GM19023 (cell line): ENCODE results near the gene CCNO.

Source experiments
- ATAC-seq: cut with Tn5 transposase; IDR thresholded peaks from one replicate; pipeline ENCODE4 v1.9.1; 2021; ENCODE audit warnings: mild to moderate bottlenecking, moderate library complexity; ENCODE audit not compliant: unreplicated experiment

CCNO gene, protein sequence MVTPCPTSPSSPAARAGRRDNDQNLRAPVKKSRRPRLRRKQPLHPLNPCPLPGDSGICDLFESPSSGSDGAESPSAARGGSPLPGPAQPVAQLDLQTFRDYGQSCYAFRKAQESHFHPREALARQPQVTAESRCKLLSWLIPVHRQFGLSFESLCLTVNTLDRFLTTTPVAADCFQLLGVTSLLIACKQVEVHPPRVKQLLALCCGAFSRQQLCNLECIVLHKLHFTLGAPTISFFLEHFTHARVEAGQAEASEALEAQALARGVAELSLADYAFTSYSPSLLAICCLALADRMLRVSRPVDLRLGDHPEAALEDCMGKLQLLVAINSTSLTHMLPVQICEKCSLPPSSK

DNA sequence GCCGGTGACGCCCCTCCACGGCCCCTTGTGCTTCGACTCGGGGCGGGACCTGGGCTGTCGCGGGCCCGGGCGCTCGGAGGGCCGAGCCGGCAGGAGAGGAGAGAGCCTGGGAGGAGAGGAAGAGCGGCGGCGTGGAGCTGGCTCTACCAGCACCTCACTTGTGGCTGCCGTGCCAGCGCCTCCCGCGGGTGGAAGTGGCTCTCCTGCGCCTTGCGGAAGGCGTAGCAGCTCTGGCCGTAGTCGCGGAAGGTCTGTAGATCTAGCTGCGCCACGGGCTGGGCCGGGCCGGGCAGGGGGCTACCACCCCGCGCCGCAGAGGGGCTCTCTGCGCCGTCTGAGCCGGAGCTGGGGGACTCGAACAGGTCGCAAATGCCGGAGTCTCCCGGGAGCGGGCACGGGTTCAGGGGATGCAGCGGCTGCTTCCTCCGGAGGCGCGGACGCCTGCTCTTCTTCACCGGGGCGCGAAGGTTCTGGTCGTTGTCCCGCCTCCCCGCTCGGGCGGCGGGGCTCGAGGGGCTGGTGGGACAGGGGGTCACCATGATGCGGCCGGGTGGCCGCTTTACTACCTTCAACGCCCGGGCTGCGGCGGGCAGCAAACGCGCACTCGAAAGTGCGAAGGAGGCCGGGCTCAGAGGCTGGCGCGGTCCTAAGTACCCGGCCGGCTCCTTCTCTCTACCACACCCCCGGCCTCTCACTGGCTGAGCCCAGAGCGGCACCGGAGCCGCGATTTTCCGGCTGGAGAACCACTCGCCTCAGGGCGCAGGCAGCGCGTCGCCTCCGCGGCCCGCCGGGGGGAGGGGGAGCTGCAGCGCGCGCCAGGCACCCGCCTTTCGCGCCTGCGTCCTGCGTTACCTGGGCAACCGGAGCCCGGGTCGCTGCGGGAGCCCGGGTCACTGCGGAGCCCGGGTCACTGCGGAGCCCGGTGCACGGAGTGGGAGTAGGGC, at the start of gene CCNO:
TSS of gene CCNO (minus strand) at position 624 of the 944 bp plus-strand sequence. CDS start at position 539, 85 bp downstream.
- peak; percentile 60 for ATAC-seq

DNA sequence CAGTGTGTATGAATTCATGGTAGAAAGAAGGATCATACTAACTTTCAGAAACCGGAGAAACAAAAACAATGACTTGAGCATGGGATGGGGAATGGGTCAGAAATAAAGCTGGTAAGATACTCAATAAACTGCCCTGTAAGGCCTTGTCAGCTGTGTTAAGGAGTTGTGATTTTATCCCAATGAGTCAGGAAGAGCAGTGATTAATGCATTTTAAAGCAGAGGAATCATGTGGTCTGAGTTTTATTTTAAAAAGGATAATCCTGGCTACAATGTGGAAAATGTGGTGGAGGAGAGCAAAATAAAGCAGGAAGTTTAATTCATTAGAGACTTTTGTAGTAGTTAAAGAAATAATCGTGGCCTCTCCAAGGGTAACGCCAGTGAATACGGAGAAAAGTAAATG, 45.4 kb upstream of the CCNO start:
- ATAC-seq = no peak

DNA sequence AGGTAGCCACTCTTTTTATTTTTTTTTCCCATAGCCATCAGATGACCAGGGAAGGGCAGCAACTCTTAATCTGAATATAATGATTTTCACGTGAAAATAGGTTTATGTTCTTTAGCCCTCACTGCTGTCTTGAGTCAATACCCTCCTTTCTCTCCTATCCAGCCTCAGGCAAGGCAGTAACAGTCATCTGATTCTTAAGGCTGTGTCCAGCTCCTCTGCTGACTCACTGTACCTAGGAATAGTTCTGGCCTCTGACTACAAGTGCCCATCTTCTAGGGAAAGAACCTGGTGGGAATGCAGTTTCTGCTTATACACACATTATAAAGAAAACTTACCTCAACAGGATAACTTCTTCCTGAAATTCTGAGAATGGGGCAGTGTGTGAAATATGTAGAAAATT, 43.4 kb upstream of the CCNO start:
- no peak for ATAC-seq

DNA sequence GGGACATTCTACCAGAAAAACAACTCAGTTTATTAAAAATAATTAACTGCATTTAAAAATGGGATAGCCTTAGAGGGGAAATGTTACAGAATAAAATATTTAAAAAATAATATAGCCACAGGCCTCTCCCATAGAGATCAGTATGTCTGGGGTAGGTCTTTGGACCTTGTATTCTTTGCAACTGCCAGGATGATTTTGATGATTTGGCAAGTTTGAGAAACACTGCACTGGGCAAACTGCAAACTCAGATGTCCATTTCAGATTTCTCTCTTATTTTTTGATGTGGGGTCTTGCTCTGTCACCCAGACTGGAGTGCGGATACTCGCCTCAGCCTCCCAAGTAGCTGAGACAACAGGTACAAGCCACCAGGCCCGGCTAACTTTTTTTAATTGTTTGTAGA, 24.9 kb upstream of the CCNO start:
- no peak for ATAC-seq

DNA sequence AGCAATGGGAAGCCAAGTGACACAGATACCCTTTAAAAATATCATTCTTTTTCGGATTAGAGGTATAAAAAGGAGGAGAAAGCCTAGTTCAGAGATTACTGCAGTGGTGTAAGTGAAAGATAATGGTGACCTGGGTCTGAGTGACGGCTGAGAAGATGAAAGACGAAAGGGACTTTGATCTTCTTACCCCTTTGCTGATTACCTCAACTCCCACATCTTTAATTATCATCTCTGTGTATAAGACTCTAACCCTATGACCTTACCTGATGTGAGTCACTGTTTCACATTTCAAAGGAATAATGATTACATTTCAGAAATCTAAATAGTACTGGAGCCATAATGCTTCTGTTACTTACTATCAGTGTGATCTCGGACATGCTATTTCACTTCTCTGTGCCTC, 21.4 kb upstream of the CCNO start:
- ATAC-seq = no peak

DNA sequence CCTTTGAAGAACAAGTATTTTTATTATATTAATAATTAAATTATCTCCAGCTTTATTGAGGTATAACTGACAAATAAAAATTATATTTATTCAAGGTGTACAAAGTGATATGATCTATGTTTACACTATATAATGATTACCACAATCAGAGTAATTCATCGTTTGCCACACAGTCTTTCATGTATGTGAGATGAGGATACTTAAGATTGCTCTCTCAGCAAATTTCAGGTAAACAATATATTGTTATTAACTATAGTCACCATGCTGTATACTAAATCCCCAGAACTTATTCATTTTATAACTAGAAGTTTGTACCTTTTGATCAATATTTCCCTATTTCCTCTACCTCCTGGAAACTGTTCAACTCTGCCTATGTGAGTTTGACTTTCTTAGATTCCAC, 16.7 kb upstream of the CCNO start:
- ATAC-seq = no peak

DNA sequence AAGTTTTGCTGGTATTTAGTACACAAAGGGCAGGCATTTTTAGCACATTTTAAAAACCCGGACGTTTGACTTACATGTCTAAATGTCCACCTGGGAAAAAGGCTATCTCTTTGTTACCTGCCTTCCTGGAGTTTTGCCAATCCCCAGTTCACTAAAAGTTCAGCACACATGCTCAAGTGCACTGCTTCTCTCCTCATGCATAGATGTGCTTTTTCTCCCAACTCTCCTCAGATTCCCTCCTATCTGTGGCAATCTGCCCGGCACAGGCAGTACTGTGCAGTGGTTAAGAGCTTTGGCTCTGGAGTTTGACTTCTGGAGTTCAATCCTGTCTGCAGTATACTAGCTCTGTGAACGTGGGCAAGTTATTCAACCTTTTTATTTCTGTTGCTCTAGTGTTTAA, 8.3 kb upstream of the CCNO start:
- ATAC-seq = no peak

DNA sequence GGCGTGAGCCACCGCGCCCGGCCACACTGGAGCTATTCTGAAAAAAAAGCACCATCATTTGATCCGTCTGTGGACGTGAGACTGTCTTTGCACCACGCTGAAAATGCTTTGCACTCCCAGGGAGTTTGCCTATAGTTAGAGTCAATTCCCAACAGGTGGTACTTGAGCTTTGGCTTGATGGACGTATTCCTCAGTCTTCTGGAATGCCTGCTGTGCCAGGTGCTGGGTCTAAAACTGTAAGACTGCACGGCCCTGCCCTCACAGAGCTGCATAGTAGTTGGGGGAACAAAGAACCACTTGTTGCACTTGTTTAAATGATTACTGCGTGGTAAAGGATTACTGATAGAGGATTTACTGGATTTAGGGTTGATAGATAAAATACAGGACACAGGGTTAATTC, 3.4 kb upstream of the CCNO start:
- no peak for ATAC-seq

DNA sequence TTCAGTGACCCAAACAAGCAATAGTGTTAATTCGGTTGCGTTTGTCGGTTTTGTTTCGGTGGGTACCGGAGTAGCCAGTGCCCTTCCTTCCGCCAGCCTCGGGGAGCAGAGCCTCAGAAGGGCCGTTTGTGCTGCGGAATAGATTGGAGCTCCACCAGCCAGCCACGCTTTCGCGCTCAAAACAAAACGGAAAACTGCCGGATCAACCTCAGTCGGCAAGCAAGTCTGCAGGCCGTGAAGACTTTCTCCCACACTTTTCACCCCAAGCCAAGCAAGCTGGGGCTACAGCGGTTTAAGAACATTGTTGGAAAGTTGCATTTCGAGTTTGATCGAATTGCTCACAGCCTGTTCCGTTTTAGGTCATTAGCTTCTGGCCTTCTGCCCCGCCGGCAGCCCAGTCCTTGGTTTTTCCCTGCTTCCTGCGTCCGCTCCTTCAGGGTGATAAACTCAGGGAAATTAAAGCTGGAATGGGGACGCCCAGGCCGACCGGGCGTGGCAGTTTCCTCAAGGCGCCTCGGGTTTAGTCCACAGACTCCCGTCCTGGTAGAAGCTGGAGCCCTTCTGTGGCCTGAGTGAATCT, 803 bp upstream of the CCNO start:
- no peak for ATAC-seq

DNA sequence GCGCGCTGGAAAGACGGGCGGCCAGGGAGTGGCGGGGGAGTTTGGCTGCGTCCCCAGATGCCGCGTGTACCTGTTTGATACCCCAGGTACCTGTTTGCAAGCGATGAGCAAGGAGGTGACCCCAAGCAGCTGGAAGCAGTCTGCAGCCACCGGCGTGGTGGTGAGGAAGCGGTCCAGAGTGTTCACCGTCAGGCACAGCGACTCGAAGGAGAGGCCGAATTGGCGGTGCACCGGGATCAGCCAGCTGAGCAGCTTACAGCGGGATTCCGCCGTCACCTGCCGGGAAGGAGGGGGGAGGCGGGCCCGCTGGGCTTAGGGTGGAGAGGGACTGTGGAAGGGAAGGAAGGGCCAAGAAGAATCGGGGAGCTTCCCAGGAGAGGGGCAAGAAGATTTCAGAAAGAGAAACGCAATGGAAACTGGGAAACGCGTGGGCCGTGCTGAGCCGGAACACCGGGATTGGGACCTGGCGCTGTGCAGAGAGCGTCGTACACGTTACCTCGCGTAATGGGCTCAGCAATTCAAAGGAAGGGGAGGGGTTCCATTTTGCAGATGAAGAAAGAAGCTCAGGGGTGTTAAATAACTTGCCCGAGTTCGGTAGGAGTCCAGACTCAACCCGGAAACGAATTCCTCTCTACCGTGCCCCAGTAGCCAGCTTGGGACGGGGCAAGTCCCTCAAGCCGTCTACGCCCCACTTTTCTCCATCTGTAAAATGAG, 980 bp downstream of the CCNO start:
- ATAC-seq = no peak

DNA sequence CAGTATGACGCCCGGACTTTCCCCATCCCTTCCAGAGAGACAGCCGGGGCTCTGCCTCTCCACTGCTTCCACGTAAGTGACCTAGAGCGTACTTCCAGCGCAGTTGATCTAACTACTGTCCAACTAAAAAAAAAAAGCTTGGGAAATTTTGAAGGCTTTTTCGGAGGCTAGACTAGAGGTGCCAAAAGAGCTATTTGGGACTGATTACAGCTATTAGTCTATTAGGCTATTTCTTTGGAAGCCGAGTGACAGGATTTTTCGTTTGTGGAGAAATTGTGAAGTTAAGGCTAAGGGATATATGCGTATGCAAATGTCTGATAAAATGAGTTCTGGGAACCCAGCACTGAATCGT, 1.5 kb downstream of the CCNO start:
- no peak for ATAC-seq

DNA sequence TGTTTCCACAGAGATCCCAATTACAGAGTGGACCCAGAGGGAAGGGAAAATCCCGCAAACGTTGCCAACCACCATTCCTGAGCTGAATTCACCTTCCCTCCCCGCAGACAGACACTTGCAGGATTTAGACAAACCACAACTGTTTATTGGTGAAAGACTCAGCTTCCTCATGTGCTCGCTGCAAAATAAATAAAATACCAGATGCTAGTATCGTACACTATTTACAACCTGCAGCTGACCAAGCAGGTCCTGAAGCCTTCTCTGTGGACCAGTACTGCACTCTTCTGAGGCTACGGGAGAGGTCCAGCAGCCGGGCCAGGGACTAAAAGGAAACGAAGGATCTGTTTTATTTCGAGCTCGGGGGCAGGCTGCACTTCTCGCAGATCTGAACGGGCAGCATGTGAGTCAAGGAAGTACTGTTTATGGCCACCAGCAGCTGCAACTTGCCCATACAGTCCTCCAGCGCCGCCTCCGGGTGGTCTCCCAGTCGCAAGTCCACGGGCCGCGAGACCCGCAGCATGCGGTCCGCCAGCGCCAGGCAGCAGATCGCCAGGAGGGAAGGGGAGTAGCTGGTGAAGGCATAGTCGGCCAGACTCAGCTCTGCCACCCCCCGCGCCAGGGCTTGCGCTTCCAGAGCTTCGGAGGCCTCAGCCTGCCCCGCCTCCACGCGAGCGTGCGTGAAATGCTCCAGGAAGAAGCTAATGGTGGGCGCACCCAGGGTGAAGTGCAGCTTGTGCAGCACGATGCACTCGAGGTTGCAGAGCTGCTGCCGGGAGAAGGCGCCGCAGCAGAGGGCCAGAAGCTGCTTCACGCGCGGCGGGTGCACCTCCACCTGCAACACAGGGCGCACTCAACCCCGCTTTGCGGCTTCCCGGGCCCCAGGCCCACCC, 2.1 kb downstream of the CCNO start:
- ATAC-seq = no peak

DNA sequence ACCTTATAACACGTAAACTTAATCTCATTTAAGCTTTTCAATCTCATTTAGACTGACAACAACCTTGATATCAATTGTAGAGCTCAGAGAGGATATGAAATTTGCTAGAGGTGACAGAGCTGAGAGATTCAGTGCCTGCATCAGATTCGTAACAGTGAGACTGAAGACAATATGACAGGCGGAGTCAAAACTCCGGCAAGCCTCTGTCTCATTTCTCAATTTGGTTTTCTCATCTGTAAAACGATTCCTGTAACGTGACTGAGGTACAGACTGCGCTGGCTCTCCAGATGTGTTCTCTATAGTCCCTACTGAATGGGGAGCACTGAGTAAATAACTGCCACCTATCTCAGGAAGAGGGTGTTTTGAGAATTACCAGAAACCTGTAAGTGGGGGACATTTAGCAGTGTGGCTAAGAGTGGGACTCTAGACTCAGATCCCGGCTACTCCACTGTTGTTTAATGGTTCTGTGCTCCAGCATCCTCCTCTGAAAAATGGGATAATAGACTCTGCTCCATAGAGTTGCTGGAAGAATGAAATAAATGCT, 3.2 kb downstream of the CCNO start:
- ATAC-seq = no peak

DNA sequence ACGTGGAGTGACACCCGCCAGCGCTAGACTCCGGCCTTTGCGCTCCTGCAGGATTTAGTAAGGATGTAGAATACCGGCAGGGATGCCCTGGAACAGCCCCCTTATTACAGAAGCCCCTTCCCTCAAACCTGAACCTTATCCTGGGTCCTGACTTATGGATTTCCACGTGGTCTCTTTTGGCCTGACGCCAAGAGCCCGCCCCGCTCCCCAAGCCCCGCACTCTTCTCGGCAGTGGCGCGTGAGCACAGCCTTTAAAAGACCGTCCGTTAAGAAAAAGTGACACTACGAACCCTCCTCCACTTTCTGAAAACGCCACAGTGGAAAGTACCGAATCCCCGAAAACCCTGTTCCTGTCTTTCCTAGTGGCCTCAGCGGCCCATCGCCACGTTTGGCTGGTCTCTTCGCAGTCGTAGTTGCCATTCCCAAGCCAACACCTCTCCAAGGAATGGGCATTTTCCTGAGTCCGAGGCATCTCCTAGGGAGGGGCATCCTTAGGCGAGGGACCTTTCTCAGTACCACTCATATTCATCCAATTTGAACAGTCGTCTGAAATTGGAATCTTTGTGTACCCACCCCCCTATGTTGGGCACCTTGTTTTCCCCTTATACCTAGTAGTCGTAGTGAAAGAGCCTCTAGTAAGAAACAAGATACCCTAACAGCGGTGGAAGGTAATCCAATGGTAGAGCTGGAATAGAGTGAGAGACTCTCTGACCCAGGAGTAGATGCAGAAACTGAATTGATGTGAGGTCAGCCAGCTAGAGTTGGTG, 5.6 kb downstream of the CCNO start:
- no peak for ATAC-seq

DNA sequence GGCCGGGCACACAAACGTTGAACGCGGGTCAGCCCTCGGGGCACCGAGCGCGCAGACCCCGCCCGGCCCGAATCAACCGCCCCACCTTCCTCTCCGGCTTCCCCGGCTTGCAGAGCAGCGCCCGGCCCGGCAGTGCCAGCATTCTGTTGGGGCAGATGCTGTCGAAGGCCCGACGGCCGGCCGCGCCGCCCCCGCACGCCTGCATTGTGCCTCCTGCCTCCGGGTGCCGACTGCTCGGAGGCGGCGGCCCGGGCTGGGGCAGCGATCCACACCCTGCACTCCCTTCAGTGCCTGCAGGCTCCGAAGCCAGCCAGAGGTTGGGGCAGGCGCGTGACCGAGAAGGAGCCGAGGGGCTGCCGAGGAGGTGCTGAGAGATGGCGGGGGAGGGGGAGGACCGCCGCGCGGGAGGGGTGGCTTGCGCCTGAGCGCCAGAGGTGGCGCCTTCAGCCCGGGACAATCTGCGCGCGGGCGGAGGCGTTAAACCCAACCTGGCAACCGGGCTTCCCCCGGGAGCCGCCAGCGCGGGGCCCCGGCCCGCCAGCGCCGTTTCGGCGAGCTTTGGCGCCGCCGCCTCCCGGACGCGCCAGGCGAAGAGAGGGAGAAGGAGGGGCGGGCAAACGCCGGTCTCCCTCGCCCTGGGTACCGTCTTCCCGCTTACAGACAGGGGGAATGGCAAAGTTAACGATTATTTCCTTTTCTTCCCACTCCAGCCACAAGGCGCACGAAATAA, 6.3 kb downstream of the CCNO start, which contains the start of gene MCIDAS:
TSS of gene MCIDAS (minus strand) at position 382 of the 730 bp plus-strand sequence. CDS start at position 205, 177 bp downstream.
- ATAC-seq = peak; percentile 39

DNA sequence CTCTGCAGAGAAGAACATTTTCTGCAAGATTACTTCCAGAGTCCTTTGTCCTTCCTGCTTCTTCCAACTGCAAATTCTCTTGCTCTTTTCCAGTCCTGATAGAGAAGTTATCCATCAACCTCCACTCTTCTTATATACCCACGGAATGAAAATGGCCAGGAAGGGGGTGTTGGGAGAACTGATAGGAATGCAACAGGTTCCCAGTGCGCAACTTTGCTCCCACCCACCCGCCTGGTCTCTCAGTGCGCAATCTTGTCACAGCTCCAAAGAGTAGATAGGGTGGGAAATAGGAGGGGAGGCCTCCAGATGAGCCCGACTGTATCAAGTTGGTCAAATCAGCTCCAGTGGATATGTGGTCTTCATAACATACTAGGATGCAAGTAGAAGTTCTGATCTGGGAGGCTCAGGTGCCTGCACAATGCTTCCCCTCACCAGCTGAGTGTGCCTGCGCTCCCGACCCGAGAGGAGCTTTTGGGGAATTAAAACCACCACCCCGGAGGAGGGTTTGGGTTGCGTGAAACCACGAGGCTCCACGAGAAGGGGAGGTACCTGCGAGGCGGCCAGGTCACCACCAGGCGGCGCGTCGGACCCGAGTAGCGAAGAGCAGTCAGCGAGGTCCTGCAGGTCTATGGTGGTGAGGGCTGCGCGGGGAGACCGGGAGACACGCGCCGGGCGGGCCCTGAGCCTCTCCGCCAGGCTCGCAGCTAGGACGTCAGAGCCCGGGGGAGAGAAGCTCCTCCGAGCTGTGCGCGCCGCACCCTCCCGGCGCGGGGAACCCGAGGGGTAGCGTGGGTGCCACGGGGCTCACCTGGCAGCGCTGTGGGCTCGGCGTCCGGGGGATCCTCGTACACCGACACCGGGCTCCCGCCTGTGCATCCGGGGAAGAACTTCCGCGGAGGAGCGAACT, 7.1 kb downstream of the CCNO start:
- peak; percentile 65 for ATAC-seq

DNA sequence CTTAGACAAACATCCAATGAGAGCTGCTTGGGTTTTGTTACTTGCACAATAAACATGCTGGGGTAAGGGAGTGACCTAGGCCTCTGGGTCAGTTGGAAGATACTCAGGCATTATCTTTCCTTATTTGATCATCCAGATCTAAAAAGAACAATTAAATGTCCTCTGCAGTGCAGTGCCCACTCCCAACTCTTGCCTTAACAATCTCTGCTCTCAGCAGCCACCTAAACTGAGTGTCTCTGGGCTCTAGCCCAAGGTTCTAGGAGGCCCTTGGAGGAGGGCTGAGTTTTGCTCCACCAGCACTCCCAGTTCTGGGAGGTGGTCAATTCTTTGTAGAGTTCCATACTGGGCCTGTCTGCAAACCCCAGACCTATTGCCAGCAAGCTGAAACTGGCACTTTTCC, 8.1 kb downstream of the CCNO start:
- no peak for ATAC-seq
